Measurements from ENCODE around the gene LAS1L. TPM values are rescaled to one million over a fixed set of nuclear protein-coding genes. Genes with fewer than 3 reads are reported as not detected.

LAS1L gene
- polyA plus RNA-seq, 1 donor from 2014 or later: 40.0 TPM

DNA sequence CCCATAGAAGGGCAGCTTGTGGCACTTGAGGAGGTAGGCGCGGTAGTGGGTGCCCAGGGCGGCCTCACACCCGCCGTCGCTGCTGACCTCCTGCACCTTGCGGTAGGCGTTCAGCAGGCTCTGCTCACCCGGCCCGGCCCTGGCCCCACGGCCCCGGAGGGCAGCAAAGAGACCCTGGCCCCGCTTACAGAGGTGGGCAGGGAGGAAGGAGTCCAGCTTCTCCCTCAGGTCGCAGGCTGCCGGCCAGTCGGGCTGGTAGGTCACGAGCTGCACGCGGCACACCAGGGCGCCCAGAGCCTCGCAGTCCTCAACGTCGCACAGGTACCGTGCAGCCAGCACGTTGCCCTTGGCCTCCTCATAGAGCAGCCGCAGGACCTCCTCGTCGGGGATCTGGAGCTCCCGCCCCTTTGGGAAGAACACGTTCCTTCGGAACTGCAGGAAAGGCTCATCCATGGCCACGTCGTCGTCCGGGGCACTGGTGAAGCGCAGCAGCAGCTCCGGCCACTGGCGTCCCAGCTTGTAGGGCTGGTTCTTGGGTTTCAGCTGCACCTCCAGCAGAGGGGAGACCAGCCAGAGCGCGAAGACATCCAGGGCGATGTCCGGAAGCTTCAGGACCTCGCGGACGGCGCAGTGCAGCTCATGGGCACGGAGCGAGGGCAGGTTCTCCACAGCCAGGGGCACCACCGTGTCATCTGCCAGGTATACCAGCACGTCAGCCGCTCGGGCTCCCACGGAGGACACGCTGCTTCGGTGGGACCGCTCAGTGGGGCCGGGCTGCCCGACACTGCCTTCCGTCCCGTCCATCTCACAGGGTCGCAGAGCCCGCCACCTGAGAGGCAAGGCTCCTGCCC lies 17.1 kb upstream of the LAS1L start:
- H3K9me2 ChIP-seq (ENCODE audit: insufficient read depth, low read length): no peaks in the 10 kb centered on the region
- H4K20me1 ChIP-seq (ENCODE audit: insufficient read depth): no peaks in the 10 kb centered on the region
- TF ChIP-seq TAF1 (IDR thresholded peaks at IDR 0.05; ENCODE audit: low read depth) (no peak), EZH2 (IDR thresholded peaks at IDR 0.05; ENCODE audit: borderline replicate concordance, insufficient read depth, low read length, poor library complexity, severe bottlenecking) (no peak), RAD21 (conservative IDR thresholded peaks at IDR 0.05) (no peak), POLR2AphosphoS5 (IDR thresholded peaks at IDR 0.05) (no peak), SMC3 (conservative IDR thresholded peaks at IDR 0.05; ENCODE audit: poor library complexity) (no peak), MXI1 (conservative IDR thresholded peaks at IDR 0.05; ENCODE audit: poor library complexity, severe bottlenecking) (no peak), EP300 (conservative IDR thresholded peaks at IDR 0.05; ENCODE audit: poor library complexity, severe bottlenecking) (no peak)
- TF ChIP-seq, protein P1, sequence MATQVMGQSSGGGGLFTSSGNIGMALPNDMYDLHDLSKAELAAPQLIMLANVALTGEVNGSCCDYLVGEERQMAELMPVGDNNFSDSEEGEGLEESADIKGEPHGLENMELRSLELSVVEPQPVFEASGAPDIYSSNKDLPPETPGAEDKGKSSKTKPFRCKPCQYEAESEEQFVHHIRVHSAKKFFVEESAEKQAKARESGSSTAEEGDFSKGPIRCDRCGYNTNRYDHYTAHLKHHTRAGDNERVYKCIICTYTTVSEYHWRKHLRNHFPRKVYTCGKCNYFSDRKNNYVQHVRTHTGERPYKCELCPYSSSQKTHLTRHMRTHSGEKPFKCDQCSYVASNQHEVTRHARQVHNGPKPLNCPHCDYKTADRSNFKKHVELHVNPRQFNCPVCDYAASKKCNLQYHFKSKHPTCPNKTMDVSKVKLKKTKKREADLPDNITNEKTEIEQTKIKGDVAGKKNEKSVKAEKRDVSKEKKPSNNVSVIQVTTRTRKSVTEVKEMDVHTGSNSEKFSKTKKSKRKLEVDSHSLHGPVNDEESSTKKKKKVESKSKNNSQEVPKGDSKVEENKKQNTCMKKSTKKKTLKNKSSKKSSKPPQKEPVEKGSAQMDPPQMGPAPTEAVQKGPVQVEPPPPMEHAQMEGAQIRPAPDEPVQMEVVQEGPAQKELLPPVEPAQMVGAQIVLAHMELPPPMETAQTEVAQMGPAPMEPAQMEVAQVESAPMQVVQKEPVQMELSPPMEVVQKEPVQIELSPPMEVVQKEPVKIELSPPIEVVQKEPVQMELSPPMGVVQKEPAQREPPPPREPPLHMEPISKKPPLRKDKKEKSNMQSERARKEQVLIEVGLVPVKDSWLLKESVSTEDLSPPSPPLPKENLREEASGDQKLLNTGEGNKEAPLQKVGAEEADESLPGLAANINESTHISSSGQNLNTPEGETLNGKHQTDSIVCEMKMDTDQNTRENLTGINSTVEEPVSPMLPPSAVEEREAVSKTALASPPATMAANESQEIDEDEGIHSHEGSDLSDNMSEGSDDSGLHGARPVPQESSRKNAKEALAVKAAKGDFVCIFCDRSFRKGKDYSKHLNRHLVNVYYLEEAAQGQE (IDR thresholded peaks at IDR 0.05; ENCODE audit: borderline replicate concordance): no peak
- TF ChIP-seq, protein P2, sequence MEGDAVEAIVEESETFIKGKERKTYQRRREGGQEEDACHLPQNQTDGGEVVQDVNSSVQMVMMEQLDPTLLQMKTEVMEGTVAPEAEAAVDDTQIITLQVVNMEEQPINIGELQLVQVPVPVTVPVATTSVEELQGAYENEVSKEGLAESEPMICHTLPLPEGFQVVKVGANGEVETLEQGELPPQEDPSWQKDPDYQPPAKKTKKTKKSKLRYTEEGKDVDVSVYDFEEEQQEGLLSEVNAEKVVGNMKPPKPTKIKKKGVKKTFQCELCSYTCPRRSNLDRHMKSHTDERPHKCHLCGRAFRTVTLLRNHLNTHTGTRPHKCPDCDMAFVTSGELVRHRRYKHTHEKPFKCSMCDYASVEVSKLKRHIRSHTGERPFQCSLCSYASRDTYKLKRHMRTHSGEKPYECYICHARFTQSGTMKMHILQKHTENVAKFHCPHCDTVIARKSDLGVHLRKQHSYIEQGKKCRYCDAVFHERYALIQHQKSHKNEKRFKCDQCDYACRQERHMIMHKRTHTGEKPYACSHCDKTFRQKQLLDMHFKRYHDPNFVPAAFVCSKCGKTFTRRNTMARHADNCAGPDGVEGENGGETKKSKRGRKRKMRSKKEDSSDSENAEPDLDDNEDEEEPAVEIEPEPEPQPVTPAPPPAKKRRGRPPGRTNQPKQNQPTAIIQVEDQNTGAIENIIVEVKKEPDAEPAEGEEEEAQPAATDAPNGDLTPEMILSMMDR (IDR thresholded peaks at IDR 0.05; ENCODE audit: poor library complexity, severe bottlenecking): no peak
- H3K4me3 ChIP-seq (ENCODE audit: low read length): no peak overlapping the region
- H3F3A ChIP-seq (ENCODE audit: insufficient read depth, low read length, poor library complexity, severe bottlenecking): no peaks in the 10 kb centered on the region
- H3K79me2 ChIP-seq (replicated peaks; ENCODE audit: insufficient read depth, low read length): no peaks in the 10 kb centered on the region
- H3K27ac ChIP-seq (ENCODE audit: low read length): no peak overlapping the region
- H3K36me3 ChIP-seq (ENCODE audit: insufficient read depth, low read length): no peaks in the 10 kb centered on the region
- no peak overlapping the region for H2AFZ ChIP-seq (ENCODE audit: low read depth, low read length)
- H3K9me3 ChIP-seq (ENCODE audit: low read length): no peaks in the 10 kb centered on the region
- H3K27me3 ChIP-seq (ENCODE audit: insufficient read depth, low read depth, low read length): no peaks in the 10 kb centered on the region
- H3K4me2 ChIP-seq (ENCODE audit: low read length): no peak overlapping the region
- H3K9ac ChIP-seq (ENCODE audit: low read length): no peak overlapping the region

DNA sequence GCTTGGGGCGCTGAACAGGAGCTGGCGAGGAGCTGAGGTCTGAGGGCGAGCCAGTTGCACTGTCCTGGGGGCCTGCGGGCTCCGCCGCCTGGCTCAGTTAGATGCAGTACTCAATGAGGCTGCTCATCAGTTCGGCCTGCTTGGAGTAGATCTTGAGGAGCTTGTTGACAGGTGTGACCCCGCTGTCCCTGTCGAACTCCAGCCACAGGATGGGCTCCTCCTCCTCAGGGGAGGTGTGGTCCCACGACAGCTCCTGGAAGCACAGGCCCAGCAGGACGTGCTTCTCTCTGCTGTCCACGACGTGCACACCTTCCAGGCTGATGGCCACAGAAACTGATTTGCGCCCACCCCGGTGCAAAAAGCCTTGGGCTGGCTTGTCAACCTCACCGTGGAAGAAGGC lies 16.5 kb upstream of the LAS1L start:
- TF ChIP-seq, protein P2 (IDR thresholded peaks at IDR 0.05; ENCODE audit: poor library complexity, severe bottlenecking): no peak
- no peak for TF ChIP-seq EP300 (conservative IDR thresholded peaks at IDR 0.05; ENCODE audit: poor library complexity, severe bottlenecking)
- TF ChIP-seq SMC3 (conservative IDR thresholded peaks at IDR 0.05; ENCODE audit: poor library complexity): no peak
- no peak for TF ChIP-seq TAF1 (IDR thresholded peaks at IDR 0.05; ENCODE audit: low read depth)
- TF ChIP-seq MXI1 (conservative IDR thresholded peaks at IDR 0.05; ENCODE audit: poor library complexity, severe bottlenecking): no peak
- no peak for TF ChIP-seq RAD21 (conservative IDR thresholded peaks at IDR 0.05)
- TF ChIP-seq EZH2 (IDR thresholded peaks at IDR 0.05; ENCODE audit: borderline replicate concordance, insufficient read depth, low read length, poor library complexity, severe bottlenecking): no peak
- no peak for TF ChIP-seq POLR2AphosphoS5 (IDR thresholded peaks at IDR 0.05)
- TF ChIP-seq, protein P1 (IDR thresholded peaks at IDR 0.05; ENCODE audit: borderline replicate concordance): no peak
- Histone ChIP-seq H3K27ac (ENCODE audit: low read length) (no peak overlapping the region), H3K4me3 (ENCODE audit: low read length) (no peak overlapping the region), H4K20me1 (ENCODE audit: insufficient read depth) (no peaks in the 10 kb centered on the region), H3K9me3 (ENCODE audit: low read length) (no peaks in the 10 kb centered on the region), H3K27me3 (ENCODE audit: insufficient read depth, low read depth, low read length) (no peaks in the 10 kb centered on the region), H3K9me2 (ENCODE audit: insufficient read depth, low read length) (no peaks in the 10 kb centered on the region), H2AFZ (ENCODE audit: low read depth, low read length) (no peak overlapping the region), H3K9ac (ENCODE audit: low read length) (no peak overlapping the region), H3K4me2 (ENCODE audit: low read length) (no peak overlapping the region), H3K36me3 (ENCODE audit: insufficient read depth, low read length) (no peaks in the 10 kb centered on the region), H3F3A (ENCODE audit: insufficient read depth, low read length, poor library complexity, severe bottlenecking) (no peaks in the 10 kb centered on the region), H3K79me2 (replicated peaks; ENCODE audit: insufficient read depth, low read length) (no peaks in the 10 kb centered on the region)

Data from neural cell (in vitro differentiated cells).